Central memory CD4-positive, alpha-beta T cell (primary cell): Measurements from ENCODE around the gene IL10.

ENCODE experiments used
- DNase-seq: peaks from one replicate; pipeline ENCODE4 v3.0.0; 2022
- total RNA-seq, 3 experiments: gene quantifications; one replicate each; lab custom pipeline; 2026; lab: John Stamatoyannopoulos, UW

IL10 gene
- 0.05 to 8.4 (median 0.39) reads per million in 3 experiments for total RNA-seq

- no peak for DNase-seq
These were observed at the start of gene IL10 for GRCh38 chr1:206772243-206772937. IL10 (minus strand) TSS chr1:206772494; CDS start chr1:206772435, 59 bp downstream.

- no peak for DNase-seq
These were observed 49.2 kb upstream of the IL10 start for GRCh38 chr1:206821493-206821892.

GRCh38 chr1:206816390-206817287, 44.3 kb upstream of the IL10 start:
- DNase-seq = peak; percentile 60

GRCh38 chr1:206814716-206815341, 42.5 kb upstream of the IL10 start:
- no peak for DNase-seq

- no peak for DNase-seq
These were observed 40.2 kb upstream of the IL10 start for GRCh38 chr1:206812471-206812870.

GRCh38 chr1:206809504-206810084, 37.3 kb upstream of the IL10 start:
- peak; percentile 18 for DNase-seq

- peak; percentile 59 for DNase-seq
These were observed 36.3 kb upstream of the IL10 start for GRCh38 chr1:206808615-206809014.

- no peak for DNase-seq
These were observed 33.1 kb upstream of the IL10 start for GRCh38 chr1:206805357-206805756.

- DNase-seq = no peak
These were observed 32.0 kb upstream of the IL10 start for GRCh38 chr1:206804156-206804737.

- peak; percentile 95 for DNase-seq
These were observed 31.0 kb upstream of the IL10 start for GRCh38 chr1:206803221-206803730.

GRCh38 chr1:206802401-206802800, 30.1 kb upstream of the IL10 start:
- no peak for DNase-seq

- no peak for DNase-seq
These were observed 29.2 kb upstream of the IL10 start for GRCh38 chr1:206801467-206801866.

- no peak for DNase-seq
These were observed 28.6 kb upstream of the IL10 start for GRCh38 chr1:206800891-206801290.

GRCh38 chr1:206800411-206800810, 28.1 kb upstream of the IL10 start:
- DNase-seq = no peak

GRCh38 chr1:206799311-206799710, 27.0 kb upstream of the IL10 start:
- no peak for DNase-seq

- DNase-seq = no peak
These were observed 26.2 kb upstream of the IL10 start for GRCh38 chr1:206798384-206798996.

- DNase-seq = no peak
These were observed 25.5 kb upstream of the IL10 start for GRCh38 chr1:206797534-206798383.

- DNase-seq = no peak
These were observed 24.7 kb upstream of the IL10 start for GRCh38 chr1:206796981-206797402.

- DNase-seq = no peak
These were observed 23.8 kb upstream of the IL10 start for GRCh38 chr1:206796116-206796515.

GRCh38 chr1:206794294-206794908, 22.1 kb upstream of the IL10 start:
- DNase-seq = peak; percentile 29
